Measurements from ENCODE around the gene SHC4.

DNA sequence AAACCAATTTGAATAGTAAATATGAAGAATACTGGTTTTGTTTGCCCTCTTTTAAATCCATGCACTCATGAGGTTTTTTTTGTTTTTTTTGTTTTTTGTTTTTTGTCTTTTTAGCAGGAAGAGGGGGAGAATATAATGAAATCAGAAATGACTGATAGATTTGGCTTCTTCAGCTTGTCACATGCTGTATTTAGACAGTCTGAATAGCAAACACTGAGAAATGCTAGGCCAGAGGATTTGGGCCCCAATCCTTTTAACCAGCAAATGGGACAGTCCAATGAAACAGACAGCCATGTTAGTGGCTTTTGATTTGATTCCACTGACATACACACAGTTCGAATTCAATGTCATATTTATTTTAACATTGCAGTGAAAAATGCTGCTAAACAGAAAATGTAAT, 138.6 kb downstream of the SHC4 start:
- TF ChIP-seq CTCF (IDR thresholded peaks at IDR 0.05 in 2 of 3, conservative IDR thresholded peaks at IDR 0.05 in 1 of 3; ENCODE audit: insufficient read depth in 2 of 3, low read depth in 1 of 3, low read length in 3 of 3) (no peak), FOXP1 (CRISPR knock-in tag; IDR thresholded peaks at IDR 0.05) (no peak), PRPF4 (IDR thresholded peaks at IDR 0.05; ENCODE audit: insufficient read depth, low read depth, low read length, poor library complexity, severe bottlenecking) (no peak), ESRRA (IDR thresholded peaks at IDR 0.05; ENCODE audit: borderline replicate concordance, low read depth) (no peak), TAF1 (IDR thresholded peaks at IDR 0.05; ENCODE audit: control insufficient read depth, extremely low read depth, insufficient read depth, low read length, severe bottlenecking) (no peak)

All from K562 (cell line).